Neutrophil (primary cell): ENCODE data around the gene EPS8.

ENCODE experiments used
- H3K27ac ChIP-seq: fragments of 200-600 bp; sonication (generic); 2 replicates; pipeline ENCODE4 v1.5.1; 2016; ENCODE audit warnings: mild to moderate bottlenecking, moderate library complexity
- H3K27me3 ChIP-seq: fragments of 200-600 bp; sonication (generic); 2 replicates; pipeline ENCODE4 v1.6.0; 2016; ENCODE audit warnings: mild to moderate bottlenecking
- H3K36me3 ChIP-seq: fragments of 200-600 bp; sonication (generic); 2 replicates; pipeline ENCODE4 v1.5.1; 2017
- H3K4me1 ChIP-seq, 2 experiments: fragments of 200-600 bp in 1 of 2; sonication (generic) in 1 of 2; 1 replicate in 1 of 2; 2 replicates in 1 of 2; pipeline versions ENCODE4 v1.5.1 to v1.6.1; 2013 to 2016; ENCODE audit warnings: low read depth in 1 of 2, low read length in 1 of 2, mild to moderate bottlenecking in 1 of 2, moderate library complexity in 1 of 2; ENCODE audit not compliant: control insufficient read depth in 1 of 2, insufficient read depth in 1 of 2
- H3K4me3 ChIP-seq, 2 experiments: fragments of 200-600 bp in 1 of 2; sonication (generic) in 1 of 2; 1 replicate in 1 of 2; 2 replicates in 1 of 2; pipeline ENCODE4 v1.5.1; 2013 to 2016; ENCODE audit warnings: low read depth in 1 of 2, low read length in 1 of 2, mild to moderate bottlenecking in 1 of 2, moderate library complexity in 1 of 2
- H3K9me3 ChIP-seq: fragments of 200-600 bp; sonication (generic); 2 replicates; pipeline ENCODE4 v1.5.1; 2016
- CTCF ChIP-seq: fragments of 200-600 bp; sonication (generic); IDR thresholded peaks from 2 replicates; pipeline ENCODE4 v1.5.1; 2016; ENCODE audit warnings: antibody characterized with exemption

EPS8 gene

DNA sequence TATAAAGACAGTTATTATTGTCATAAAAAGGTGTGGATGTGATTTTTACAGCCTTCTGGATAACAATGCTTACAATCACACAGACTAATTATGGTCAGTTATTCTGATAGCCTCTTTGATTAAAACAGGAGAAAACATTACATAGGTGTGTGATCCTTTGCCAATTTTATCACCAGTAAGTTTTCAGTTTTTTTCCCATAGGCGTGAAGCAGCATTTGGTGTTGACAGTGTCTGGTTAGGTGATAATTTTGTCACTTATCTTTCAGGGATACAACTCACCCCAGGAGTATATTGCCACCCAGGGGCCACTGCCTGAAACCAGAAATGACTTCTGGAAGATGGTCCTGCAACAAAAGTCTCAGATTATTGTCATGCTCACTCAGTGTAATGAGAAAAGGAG, 208.8 kb downstream of the EPS8 start:
- H3K27ac ChIP-seq = no peak overlapping the region
- no peak overlapping the region for H3K4me3 ChIP-seq
- no peaks in the 10 kb centered on the region for H3K9me3 ChIP-seq
- H3K36me3 ChIP-seq = no peaks in the 10 kb centered on the region
- H3K27me3 ChIP-seq = no peaks in the 10 kb centered on the region
- no peaks in the 10 kb centered on the region for H3K4me1 ChIP-seq
- no peak for TF ChIP-seq CTCF

DNA sequence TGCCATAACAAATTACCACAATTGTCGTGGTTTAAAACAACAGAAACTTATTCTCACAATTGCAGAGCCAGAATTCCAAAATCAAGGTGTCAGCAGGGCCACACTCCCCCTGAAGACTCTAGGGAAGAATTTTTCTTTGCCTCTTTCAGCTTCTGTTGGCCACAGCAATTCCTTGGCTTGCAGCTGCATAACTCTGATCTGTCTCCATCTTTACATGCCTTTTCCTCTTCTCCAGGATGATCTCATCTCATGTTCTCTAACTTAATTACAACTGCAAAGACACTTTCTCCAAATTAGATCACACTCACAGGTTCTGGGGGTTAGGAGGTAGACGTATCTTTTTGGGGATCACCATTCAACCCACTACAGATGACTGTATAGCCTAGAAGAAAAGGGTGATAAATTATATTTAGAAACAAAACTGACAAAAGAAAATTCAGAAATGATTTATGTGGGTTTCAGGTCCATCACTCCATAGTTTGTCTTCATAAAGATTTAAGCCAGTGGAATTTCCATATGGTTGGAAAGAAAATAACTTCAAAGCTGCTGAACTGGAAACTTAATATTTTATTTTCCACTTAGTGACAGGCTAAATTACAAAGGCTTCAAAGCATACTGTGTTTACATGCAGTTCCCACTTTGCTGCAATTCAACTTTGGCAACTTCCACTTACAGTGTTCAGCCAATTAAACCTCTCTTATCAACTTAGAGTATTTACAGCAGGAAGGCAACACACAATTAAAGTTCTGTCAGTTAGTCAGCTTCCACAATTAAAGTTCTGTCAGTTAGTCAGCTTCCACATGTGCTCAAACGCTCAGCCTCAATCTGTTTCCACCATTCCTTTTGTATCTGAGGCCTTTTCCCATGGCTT, 213.3 kb downstream of the EPS8 start:
- Histone ChIP-seq H3K9me3 (no peaks in the 10 kb centered on the region), H3K27ac (no peak overlapping the region), H3K27me3 (no peaks in the 10 kb centered on the region), H3K4me1 (no peaks in the 10 kb centered on the region), H3K36me3 (no peaks in the 10 kb centered on the region), H3K4me3 (no peak overlapping the region)
- no peak for TF ChIP-seq CTCF

DNA sequence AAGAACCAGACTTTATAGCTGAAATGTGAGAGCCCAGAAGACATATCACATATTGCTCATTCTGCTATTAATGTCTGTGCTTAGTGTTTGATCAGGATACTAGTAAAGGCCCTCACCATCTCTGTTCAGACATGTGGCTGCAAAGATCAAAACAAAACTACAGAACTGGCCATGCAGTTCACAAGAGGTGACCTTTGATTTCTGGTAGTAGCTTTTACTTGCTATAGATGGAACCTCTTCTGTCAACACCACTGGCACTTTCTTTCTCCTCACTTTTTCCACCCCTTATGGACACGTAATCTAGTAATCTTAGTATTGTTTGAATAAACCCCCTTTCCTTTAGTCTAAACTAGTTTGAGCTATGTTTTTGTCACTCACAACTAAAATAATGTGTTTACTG, 214.8 kb downstream of the EPS8 start:
- TF ChIP-seq CTCF = no peak
- H3K9me3 ChIP-seq = no peaks in the 10 kb centered on the region
- H3K4me3 ChIP-seq = no peak overlapping the region
- H3K27ac ChIP-seq = no peak overlapping the region
- H3K4me1 ChIP-seq = no peaks in the 10 kb centered on the region
- no peaks in the 10 kb centered on the region for H3K27me3 ChIP-seq
- H3K36me3 ChIP-seq = no peaks in the 10 kb centered on the region
